BE2C (cell line): ENCODE measurements around the gene USP7.
A peak's percentile ranks its signal among the peaks of the same experiment; 100 is the strongest.

Experiments used
- DNase-seq: peaks from one replicate; pipeline ENCODE4 v3.0.0-alpha.2; 2020
- H3K27me3 ChIP-seq: fragments of 250-450 bp; sonication (Bioruptor Pico); 2 replicates; pipeline ENCODE4 v1.5.1; 2020; ENCODE audit warnings: mild to moderate bottlenecking
- H3K36me3 ChIP-seq: fragments of 250-450 bp; sonication (Bioruptor Pico); 2 replicates; pipeline ENCODE4 v1.5.1; 2020; ENCODE audit warnings: mild to moderate bottlenecking
- H3K4me1 ChIP-seq: fragments of 250-450 bp; sonication (Bioruptor Pico); 2 replicates; pipeline ENCODE4 v1.5.1; 2020
- H3K4me3 ChIP-seq: 2 replicates; pipeline ENCODE4 v1.5.1; 2011; ENCODE audit warnings: low read depth, low read length
- H3K9me3 ChIP-seq: fragments of 250-450 bp; sonication (Bioruptor Pico); 2 replicates; pipeline ENCODE4 v1.5.1; 2020
- TF ChIP-seq, protein P1 (sequence below): IDR thresholded peaks from 2 replicates; pipeline ENCODE4 v1.5.1; 2012; ENCODE audit warnings: mild to moderate bottlenecking, low read depth, low read length

The USP7 gene

DNA sequence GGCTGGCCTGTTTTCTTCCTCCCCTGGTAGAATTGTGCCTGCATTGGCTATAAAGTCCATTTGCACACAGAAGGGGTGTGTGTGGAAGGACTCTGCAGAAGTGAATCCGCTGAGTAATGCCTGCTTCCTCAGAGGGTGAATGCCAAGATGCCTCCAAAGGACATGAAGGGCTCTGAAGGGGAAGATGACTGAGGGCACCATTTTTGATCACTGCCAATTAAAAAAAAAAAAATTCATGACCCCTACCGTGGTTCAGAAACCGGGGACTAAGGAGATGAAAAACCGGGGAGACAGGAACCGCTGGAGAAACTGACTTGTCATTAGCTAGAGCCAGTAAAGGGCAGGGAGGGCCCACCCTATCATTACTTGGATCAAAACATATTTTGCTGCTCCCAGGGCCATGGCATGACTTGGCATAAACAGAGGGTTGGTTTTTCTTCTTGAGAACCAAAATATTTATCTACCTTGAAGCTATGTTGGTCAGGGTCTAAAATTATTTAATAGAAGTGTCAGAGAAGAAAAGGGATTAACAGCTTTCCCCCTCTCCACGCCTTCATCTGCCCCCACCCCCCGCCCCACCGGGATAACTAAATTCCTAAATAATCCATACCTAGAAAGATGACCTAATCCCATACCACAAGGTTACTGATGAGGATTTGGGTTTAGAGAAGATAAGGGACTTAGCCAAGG is 3.6 kb upstream of the USP7 start:
- TF ChIP-seq, protein P1, sequence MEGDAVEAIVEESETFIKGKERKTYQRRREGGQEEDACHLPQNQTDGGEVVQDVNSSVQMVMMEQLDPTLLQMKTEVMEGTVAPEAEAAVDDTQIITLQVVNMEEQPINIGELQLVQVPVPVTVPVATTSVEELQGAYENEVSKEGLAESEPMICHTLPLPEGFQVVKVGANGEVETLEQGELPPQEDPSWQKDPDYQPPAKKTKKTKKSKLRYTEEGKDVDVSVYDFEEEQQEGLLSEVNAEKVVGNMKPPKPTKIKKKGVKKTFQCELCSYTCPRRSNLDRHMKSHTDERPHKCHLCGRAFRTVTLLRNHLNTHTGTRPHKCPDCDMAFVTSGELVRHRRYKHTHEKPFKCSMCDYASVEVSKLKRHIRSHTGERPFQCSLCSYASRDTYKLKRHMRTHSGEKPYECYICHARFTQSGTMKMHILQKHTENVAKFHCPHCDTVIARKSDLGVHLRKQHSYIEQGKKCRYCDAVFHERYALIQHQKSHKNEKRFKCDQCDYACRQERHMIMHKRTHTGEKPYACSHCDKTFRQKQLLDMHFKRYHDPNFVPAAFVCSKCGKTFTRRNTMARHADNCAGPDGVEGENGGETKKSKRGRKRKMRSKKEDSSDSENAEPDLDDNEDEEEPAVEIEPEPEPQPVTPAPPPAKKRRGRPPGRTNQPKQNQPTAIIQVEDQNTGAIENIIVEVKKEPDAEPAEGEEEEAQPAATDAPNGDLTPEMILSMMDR = no peak
- no peaks in the 10 kb centered on the region; the same call in 1 of the 2 replicates for H3K4me1 ChIP-seq
- peaks cover 5% of the 10 kb centered on the region for H3K36me3 ChIP-seq
- no peak overlapping the region for H3K4me3 ChIP-seq
- H3K27me3 ChIP-seq = no peaks in the 10 kb centered on the region
- no peak for DNase-seq
- H3K9me3 ChIP-seq = no peaks in the 10 kb centered on the region

DNA sequence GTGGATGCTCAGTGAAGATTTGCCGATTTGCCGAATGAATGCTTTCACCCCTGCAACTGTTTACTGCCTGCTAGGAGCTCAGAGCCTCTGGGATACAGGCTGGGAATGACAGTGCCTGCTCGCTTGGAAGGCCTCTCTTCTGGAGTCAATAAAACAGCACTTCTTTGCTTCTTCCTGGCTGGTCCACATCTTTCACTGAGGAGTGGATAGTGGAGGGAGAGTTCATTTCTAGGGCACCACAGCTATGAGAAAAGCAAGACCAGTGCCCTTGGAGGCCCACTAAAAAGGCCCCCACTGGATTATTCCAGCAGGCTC is 3.1 kb upstream of the USP7 start:
- TF ChIP-seq, protein P1 = no peak
- Histone ChIP-seq H3K4me1 (no peaks in the 10 kb centered on the region; the same call in 1 of the 2 replicates), H3K27me3 (no peaks in the 10 kb centered on the region), H3K36me3 (peaks cover 5% of the 10 kb centered on the region), H3K9me3 (no peaks in the 10 kb centered on the region), H3K4me3 (no peak overlapping the region)
- DNase-seq = no peak

DNA sequence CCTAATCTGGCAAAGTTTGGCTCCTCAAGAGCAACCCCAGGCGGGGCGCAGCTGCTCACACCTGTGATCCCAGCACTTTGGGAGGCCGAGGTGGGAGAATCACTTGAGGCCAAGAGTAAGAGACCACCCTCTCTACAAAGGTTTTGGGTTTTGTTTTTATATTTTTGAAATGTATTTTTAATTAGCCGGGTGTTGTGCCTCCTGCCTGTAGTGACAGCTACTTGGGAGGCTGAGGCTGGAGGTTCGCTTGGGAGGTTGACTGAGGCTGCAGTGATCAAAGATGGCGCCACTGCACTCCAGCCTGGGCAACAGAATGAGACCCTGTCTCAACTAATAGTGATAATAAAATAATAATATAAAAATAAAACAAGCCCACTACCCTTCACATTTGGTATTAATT is 756 bp upstream of the USP7 start:
- Histone ChIP-seq H3K4me3 (peak overlapping the region; percentile 68), H3K4me1 (peaks cover 16% of the 10 kb centered on the region), H3K36me3 (peaks cover 5% of the 10 kb centered on the region), H3K9me3 (no peaks in the 10 kb centered on the region), H3K27me3 (no peaks in the 10 kb centered on the region)
- DNase-seq = no peak
- TF ChIP-seq, protein P1 = no peak

DNA sequence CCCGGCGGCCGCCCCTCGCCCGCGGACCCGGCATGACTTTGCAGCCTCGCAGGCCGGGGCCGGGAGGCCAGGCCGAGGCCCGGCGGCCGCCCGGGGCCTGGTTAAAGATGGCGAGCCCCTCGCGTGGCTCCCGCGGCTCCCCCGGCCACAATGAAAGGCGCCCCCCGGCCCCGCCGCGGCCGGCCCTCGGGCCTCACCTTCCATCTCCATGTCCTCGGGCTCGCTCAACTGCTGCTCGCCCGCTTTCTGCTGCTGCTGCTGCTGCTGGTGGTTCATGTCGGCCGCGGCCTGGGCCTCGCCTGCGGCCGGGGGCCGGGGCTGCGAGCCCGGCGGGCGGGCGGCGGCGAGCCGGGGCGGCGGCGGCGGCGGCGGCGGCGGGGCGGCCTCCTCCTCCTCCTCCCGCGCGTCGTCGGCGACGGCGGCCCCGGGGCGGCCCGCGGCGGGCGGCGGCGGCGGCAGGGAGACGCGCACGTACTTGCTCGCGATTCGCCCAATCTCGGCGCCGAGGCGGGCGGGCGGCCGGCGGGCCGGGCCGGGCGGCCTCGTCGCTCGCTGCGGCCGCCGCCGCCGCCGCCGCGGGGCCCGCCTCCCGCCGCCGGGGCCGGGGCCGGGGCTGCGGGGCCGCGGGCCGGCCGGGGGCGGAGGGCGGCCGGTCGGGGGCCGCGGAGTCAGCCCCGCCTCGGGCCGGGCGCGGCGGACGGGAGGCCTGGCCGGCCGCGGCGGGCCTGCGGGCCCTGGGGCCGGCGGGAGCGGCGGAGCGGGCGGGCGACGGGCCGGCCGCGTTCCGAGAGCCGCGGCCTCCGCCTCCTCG is 491 bp downstream of the USP7 start:
- Histone ChIP-seq H3K4me1 (peaks cover 26% of the 10 kb centered on the region), H3K27me3 (no peaks in the 10 kb centered on the region), H3K36me3 (peaks cover 5% of the 10 kb centered on the region), H3K9me3 (no peaks in the 10 kb centered on the region), H3K4me3 (peak overlapping the region; percentile 90)
- TF ChIP-seq, protein P1 = no peak
- DNase-seq = no peak

DNA sequence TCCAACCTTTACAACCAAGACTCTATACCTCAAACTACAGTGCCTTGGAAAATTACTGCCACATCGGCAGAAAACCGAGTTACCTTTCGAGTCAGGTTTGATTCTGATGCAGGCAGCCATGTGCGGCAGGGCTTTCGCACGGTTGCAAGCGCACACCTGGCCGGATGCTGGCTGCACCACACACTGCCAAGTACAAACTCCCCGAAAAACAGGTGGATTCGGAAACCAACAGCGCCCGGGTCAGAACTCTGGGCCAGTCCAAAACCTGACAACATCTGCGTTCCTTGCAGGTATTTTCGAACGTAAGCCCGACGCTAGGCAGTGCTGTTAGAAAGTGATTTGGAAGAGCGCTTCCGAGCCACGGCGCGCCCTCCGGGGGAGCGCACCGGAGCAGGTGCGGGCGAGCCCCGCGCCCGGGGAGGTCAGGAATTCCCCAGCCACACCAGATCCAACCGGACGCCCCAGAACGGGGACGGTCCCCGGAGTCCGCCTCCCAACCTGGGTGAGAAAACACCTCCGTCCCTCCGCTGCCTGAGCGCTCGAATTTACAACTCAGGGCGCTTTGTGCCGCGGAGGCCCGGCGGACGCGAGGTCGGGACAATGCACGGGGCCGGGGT is 1.2 kb downstream of the USP7 start:
- Histone ChIP-seq H3K36me3 (peaks cover 5% of the 10 kb centered on the region), H3K27me3 (no peaks in the 10 kb centered on the region), H3K4me3 (peak overlapping the region; percentile 90), H3K9me3 (no peaks in the 10 kb centered on the region), H3K4me1 (peaks cover 27% of the 10 kb centered on the region)
- TF ChIP-seq, protein P1 = no peak
- no peak for DNase-seq
